Fibroblast of the aortic adventitia (primary cell): ENCODE results near the gene CNTN5. TPM values are rescaled to one million over a fixed set of nuclear protein-coding genes. Genes with fewer than 3 reads are reported as not detected.

Experiments
- DNase-seq: peaks from one replicate; pipeline ENCODE4 v3.0.0-alpha.2; 2010; ENCODE audit warnings: low read depth
- H3K4me3 ChIP-seq: 2 replicates; pipeline ENCODE4 v1.5.1; 2011; ENCODE audit warnings: low read depth, mild to moderate bottlenecking, control low read depth, low read length, moderate library complexity
- total RNA-seq: library from RNA; depleted of rRNA; stranded (reverse); fragments of >200 nt; gene quantifications from 2 replicates; pipeline ENCODE4 v1.2.3, GENCODE V29; 2012; ENCODE audit warnings: low replicate concordance
- TF ChIP-seq, protein P1 (sequence below): IDR thresholded peaks from 2 replicates; pipeline ENCODE4 v1.5.1; 2011; ENCODE audit warnings: mild to moderate bottlenecking, low read length, control low read depth, inconsistent platforms; ENCODE audit not compliant: insufficient read depth

The CNTN5 gene
- total RNA-seq, 1 donor = 0.90 TPM

DNA sequence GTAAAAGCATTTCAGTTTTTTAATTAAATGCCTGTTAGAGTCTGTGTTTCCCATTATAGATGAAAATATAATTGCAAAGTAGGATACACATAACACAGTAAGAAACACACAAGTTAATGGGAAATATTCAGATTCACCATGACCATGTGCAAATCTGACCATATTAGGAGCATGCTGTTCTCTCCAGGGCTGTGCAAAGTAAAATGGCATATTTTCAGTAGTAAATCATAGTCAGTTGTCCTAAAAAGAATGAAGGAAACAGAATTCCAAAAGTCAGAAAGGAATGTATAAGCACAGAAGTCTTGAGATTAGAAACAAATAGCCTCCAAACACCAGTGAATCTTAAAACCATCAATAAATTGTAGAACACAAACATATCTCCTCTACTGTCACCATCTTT is 44.4 kb downstream of the CNTN5 start:
- DNase-seq = no peak
- no peak overlapping the region for H3K4me3 ChIP-seq
- TF ChIP-seq, protein P1, sequence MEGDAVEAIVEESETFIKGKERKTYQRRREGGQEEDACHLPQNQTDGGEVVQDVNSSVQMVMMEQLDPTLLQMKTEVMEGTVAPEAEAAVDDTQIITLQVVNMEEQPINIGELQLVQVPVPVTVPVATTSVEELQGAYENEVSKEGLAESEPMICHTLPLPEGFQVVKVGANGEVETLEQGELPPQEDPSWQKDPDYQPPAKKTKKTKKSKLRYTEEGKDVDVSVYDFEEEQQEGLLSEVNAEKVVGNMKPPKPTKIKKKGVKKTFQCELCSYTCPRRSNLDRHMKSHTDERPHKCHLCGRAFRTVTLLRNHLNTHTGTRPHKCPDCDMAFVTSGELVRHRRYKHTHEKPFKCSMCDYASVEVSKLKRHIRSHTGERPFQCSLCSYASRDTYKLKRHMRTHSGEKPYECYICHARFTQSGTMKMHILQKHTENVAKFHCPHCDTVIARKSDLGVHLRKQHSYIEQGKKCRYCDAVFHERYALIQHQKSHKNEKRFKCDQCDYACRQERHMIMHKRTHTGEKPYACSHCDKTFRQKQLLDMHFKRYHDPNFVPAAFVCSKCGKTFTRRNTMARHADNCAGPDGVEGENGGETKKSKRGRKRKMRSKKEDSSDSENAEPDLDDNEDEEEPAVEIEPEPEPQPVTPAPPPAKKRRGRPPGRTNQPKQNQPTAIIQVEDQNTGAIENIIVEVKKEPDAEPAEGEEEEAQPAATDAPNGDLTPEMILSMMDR = no peak

DNA sequence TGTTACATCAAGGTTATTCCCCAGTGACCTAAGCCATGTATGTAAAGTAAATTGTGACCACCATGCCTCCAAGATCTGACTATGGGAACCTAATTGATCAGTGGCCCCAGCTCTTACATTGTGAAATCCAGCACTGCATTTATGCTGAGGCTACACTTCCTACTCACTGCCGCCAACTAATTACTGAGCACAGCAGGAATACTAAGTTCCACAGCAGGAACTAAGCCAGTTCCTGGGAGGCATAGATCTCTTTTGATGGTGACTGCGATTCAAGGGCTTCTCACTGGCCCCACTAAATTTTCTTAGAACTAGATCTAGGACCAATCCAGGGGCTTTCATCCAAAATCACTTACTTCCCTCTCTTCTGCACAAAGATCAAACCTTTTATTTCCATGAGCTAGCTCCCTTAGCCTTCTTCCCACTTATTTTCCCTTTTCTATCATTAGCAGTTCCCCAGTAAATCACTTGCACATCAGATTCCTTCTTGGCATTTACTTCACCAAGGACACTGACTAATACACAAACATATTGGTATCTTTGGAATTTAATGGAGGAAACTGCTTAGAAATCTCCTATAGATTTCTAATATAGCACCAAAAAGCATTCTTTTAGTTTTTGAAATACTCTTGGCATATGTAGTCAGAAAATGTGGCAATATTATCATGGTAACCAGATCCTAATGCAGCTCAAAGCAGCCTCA is 46.0 kb downstream of the CNTN5 start:
- TF ChIP-seq, protein P1 = no peak
- no peak overlapping the region for H3K4me3 ChIP-seq
- DNase-seq = no peak

DNA sequence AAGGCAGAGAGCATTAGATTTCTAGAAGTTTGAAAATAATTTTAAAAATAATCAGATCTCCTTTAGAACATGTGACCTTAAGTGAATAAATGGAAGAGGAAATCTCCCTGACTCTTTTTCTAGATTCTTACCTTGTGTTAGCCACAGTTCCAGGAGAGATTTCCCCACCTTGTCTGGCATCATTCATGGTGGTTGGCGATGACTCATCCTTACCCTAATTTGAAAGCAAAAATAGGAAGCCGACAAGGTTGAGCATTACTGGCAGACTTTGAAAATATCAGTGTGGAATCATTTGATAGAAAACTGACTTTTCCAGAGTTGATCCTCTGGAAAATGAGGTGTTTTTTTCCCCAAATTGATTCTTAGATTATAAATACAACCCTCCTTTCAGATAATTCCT is 48.1 kb downstream of the CNTN5 start:
- no peak overlapping the region for H3K4me3 ChIP-seq
- DNase-seq = no peak
- TF ChIP-seq, protein P1 = no peak

DNA sequence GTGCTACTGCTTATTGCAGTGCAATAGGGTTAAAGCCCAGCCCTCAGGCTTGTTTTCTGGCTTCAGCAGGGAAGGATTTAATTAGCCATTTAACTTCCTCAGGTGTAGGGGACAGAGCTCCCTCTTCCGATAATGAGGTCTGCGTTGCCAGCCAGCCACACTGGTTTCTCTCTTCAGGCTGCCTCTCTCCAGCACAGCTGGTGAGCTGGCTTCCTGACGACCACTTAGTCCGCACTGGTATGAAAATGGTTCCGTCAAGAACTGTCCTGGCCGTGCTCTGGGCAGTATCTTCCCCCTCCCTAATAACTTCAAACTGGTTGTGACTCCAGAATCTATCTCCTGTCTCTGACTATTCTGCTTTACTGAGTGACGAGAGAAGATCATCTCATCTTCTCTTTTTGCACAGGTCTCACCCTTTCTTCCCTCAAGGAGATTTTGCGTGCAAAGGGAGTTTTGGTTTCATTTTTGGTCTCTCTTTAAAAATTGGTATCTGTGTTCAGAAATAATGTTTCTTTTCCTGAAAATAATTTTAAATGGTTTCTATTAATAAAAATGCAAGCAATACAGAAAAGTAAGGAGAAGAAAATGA is 49.2 kb downstream of the CNTN5 start:
- DNase-seq = no peak
- TF ChIP-seq, protein P1 = no peak
- H3K4me3 ChIP-seq = no peak overlapping the region

DNA sequence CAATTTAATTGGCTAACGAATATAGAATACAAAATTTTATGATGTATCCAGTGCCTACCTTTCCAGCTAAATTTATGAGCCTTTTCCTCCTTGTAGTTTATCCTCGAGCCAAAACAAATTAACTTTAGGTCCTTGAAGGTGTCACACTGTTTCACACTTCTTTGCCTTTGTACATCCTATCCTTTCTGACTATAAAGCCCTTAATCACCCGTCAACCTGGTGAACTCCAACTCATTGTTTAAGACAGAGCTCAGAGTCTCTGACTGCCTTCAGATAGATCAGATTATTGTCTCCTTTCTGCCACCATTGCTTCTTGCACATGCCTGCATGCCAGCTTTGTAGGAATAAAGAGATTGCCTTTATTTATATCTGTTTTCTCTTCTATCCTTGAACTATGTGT is 58.8 kb downstream of the CNTN5 start:
- TF ChIP-seq, protein P1 = no peak
- DNase-seq = no peak
- H3K4me3 ChIP-seq = no peak overlapping the region

DNA sequence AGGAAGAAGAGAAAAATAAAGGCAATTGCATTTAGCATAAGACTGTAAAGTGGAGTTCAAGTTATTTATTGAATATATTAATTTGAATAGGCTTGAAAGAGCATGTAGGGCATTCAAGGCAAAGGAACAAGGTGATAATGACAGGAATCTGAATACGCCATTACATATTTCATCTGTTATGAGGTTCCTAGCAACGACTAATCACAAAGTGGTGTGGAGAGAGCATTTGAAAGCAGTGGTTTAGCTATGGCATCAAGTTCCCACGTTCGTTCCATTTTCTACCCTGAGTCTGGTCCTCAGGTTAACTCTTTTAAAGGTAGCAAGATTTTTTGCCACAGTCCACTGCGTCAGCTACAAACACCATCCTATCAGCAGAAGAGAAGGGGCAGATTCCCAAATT is 59.4 kb downstream of the CNTN5 start:
- DNase-seq = no peak
- no peak overlapping the region for H3K4me3 ChIP-seq
- TF ChIP-seq, protein P1 = no peak
